ENCODE data around the gene INPP5E.

DNA sequence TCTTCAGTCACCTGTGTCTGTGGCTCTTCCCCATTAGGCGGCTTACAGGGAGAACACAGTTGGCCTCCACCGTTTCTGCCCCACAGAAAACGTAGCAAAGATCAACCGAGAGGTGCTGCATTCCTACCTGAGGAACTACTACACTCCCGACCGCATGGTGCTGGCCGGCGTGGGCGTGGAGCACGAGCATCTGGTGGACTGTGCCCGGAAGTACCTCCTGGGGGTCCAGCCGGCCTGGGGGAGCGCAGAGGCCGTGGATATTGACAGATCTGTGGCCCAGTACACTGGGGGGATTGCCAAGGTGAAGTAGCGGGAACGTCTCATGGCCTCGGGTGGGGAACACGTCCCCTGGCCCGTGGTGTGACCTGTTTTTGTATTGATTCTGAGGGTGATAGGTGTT is 22.7 kb downstream of the INPP5E start:
- TF ChIP-seq, protein P1, sequence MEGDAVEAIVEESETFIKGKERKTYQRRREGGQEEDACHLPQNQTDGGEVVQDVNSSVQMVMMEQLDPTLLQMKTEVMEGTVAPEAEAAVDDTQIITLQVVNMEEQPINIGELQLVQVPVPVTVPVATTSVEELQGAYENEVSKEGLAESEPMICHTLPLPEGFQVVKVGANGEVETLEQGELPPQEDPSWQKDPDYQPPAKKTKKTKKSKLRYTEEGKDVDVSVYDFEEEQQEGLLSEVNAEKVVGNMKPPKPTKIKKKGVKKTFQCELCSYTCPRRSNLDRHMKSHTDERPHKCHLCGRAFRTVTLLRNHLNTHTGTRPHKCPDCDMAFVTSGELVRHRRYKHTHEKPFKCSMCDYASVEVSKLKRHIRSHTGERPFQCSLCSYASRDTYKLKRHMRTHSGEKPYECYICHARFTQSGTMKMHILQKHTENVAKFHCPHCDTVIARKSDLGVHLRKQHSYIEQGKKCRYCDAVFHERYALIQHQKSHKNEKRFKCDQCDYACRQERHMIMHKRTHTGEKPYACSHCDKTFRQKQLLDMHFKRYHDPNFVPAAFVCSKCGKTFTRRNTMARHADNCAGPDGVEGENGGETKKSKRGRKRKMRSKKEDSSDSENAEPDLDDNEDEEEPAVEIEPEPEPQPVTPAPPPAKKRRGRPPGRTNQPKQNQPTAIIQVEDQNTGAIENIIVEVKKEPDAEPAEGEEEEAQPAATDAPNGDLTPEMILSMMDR (conservative IDR thresholded peaks at IDR 0.05; ENCODE audit: low read length): no peak
- no peak for TF ChIP-seq EZH2phosphoT487 (IDR thresholded peaks at IDR 0.05; ENCODE audit: borderline replicate concordance, low read depth, low read length)

Data from OCI-LY7 (cell line).